ENCODE data around the gene CREB3L1. TPM values are rescaled to one million over a fixed set of nuclear protein-coding genes. Genes with fewer than 3 reads are reported as not detected.

The CREB3L1 gene
- total RNA-seq, 1 donor from 2014 or later: 0.09 TPM

GRCh38 chr11:46336563-46337180 is 59.2 kb downstream of the CREB3L1 start:
- Mint-ChIP-seq H3K9me3 (no peaks in the 10 kb centered on the region), H3K4me3 (no peak overlapping the region), H3K36me3 (ENCODE audit: low read depth) (no peaks in the 10 kb centered on the region), H3K27me3 (peaks cover 28% of the 10 kb centered on the region), H3K27ac (no peak overlapping the region), H3K4me1 (peaks cover 32% of the 10 kb centered on the region)
- intact Hi-C loops (cut with micrococcal nuclease): no loop called here
- peak; percentile 68 for DNase-seq

- Mint-ChIP-seq H3K9me3 (no peaks in the 10 kb centered on the region), H3K36me3 (ENCODE audit: low read depth) (no peaks in the 10 kb centered on the region), H3K4me1 (peaks cover 38% of the 10 kb centered on the region), H3K27me3 (peaks cover 22% of the 10 kb centered on the region), H3K4me3 (no peak overlapping the region), H3K27ac (no peak overlapping the region)
- no peak for DNase-seq
- intact Hi-C loops (cut with micrococcal nuclease): no loop called here
These were observed 60.3 kb downstream of the CREB3L1 start for GRCh38 chr11:46337626-46338345.

GRCh38 chr11:46338636-46338987 is 61.1 kb downstream of the CREB3L1 start:
- intact Hi-C loops (cut with micrococcal nuclease): no loop called here
- H3K27ac Mint-ChIP-seq: no peak overlapping the region
- H3K4me1 Mint-ChIP-seq: peaks cover 40% of the 10 kb centered on the region
- peaks cover 19% of the 10 kb centered on the region for H3K27me3 Mint-ChIP-seq
- DNase-seq: no peak
- no peaks in the 10 kb centered on the region for H3K9me3 Mint-ChIP-seq
- H3K4me3 Mint-ChIP-seq: no peak overlapping the region
- H3K36me3 Mint-ChIP-seq (ENCODE audit: low read depth): no peaks in the 10 kb centered on the region

- Mint-ChIP-seq H3K36me3 (ENCODE audit: low read depth) (no peaks in the 10 kb centered on the region), H3K4me3 (no peak overlapping the region)
- intact Hi-C loops (cut with micrococcal nuclease): no loop called here
These were observed 61.7 kb downstream of the CREB3L1 start for GRCh38 chr11:46338988-46339666.

GRCh38 chr11:46339816-46340215 is 62.4 kb downstream of the CREB3L1 start:
- DNase-seq: no peak
- Mint-ChIP-seq H3K4me1 (peaks cover 50% of the 10 kb centered on the region), H3K27me3 (peaks cover 9% of the 10 kb centered on the region), H3K36me3 (ENCODE audit: low read depth) (no peaks in the 10 kb centered on the region), H3K9me3 (no peaks in the 10 kb centered on the region), H3K4me3 (no peak overlapping the region), H3K27ac (no peak overlapping the region)
- intact Hi-C loops (cut with micrococcal nuclease): loop anchor here (10.0 kb wide), 1 partner anchor 495 kb away; the partner anchor contains the start of gene CRY2

More at GRCh38 chr11:46338988-46339666, 61.7 kb downstream of the CREB3L1 start:
- Mint-ChIP-seq H3K4me1 (peaks cover 45% of the 10 kb centered on the region), H3K27me3 (peaks cover 15% of the 10 kb centered on the region), H3K9me3 (no peaks in the 10 kb centered on the region), H3K27ac (no peak overlapping the region)
- no peak for DNase-seq

- no peak for DNase-seq
- H3K4me3 Mint-ChIP-seq: no peak overlapping the region
- H3K9me3 Mint-ChIP-seq: no peaks in the 10 kb centered on the region
- peaks cover 2% of the 10 kb centered on the region for H3K27me3 Mint-ChIP-seq
- H3K4me1 Mint-ChIP-seq: peaks cover 60% of the 10 kb centered on the region
- no peaks in the 10 kb centered on the region for H3K36me3 Mint-ChIP-seq (ENCODE audit: low read depth)
- H3K27ac Mint-ChIP-seq: no peak overlapping the region
- intact Hi-C loops (cut with micrococcal nuclease): loop anchor here (10.0 kb wide), 1 partner anchor 497 kb away; the partner anchor contains the start of gene CRY2
These were observed 64.0 kb downstream of the CREB3L1 start for GRCh38 chr11:46341454-46341853.

GRCh38 chr11:46342239-46342638 is 64.8 kb downstream of the CREB3L1 start:
- intact Hi-C loops (cut with micrococcal nuclease): loop anchor here (1.0 to 10.0 kb wide), 2 partner anchors 8 to 497 kb away; partner anchors contain the start of gene CRY2
- Mint-ChIP-seq H3K9me3 (no peaks in the 10 kb centered on the region), H3K4me3 (no peak overlapping the region), H3K36me3 (ENCODE audit: low read depth) (no peaks in the 10 kb centered on the region), H3K27ac (no peak overlapping the region), H3K27me3 (peaks cover 2% of the 10 kb centered on the region), H3K4me1 (peaks cover 63% of the 10 kb centered on the region)
- DNase-seq: peak; percentile 81

GRCh38 chr11:46343520-46343919 is 66.1 kb downstream of the CREB3L1 start:
- Mint-ChIP-seq H3K36me3 (ENCODE audit: low read depth) (no peaks in the 10 kb centered on the region), H3K4me3 (no peak overlapping the region), H3K27me3 (no peaks in the 10 kb centered on the region), H3K4me1 (peaks cover 61% of the 10 kb centered on the region), H3K9me3 (no peaks in the 10 kb centered on the region), H3K27ac (no peak overlapping the region)
- no peak for DNase-seq
- intact Hi-C loops (cut with micrococcal nuclease): loop anchor here (10.0 kb wide), 1 partner anchor 499 kb away; the partner anchor contains the start of gene CRY2

- intact Hi-C loops (cut with micrococcal nuclease): loop anchor here (10.0 kb wide), 1 partner anchor 500 kb away; the partner anchor contains the start of gene CRY2
- peak; percentile 73 for DNase-seq
These were observed 67.7 kb downstream of the CREB3L1 start for GRCh38 chr11:46345131-46345597.

GRCh38 chr11:46345881-46346484 is 68.5 kb downstream of the CREB3L1 start:
- DNase-seq: peak; percentile 81
- intact Hi-C loops (cut with micrococcal nuclease): loop anchor here (10.0 kb wide), 1 partner anchor 501 kb away; the partner anchor contains the start of gene CRY2

More at GRCh38 chr11:46345131-46345597, 67.7 kb downstream of the CREB3L1 start:
- H3K4me1 Mint-ChIP-seq: peaks cover 69% of the 10 kb centered on the region
- no peaks in the 10 kb centered on the region for H3K9me3 Mint-ChIP-seq
- peak overlapping the region; percentile 57 for H3K27ac Mint-ChIP-seq
- H3K36me3 Mint-ChIP-seq (ENCODE audit: low read depth): peaks cover 2% of the 10 kb centered on the region
- no peaks in the 10 kb centered on the region for H3K27me3 Mint-ChIP-seq
- H3K4me3 Mint-ChIP-seq: peak overlapping the region; percentile 84

GRCh38 chr11:46346886-46347636 is 69.6 kb downstream of the CREB3L1 start, which contains the start of gene DGKZ:
TSS of gene DGKZ (plus strand) at chr11:46347463. CDS start at chr11:46347660, 197 bp downstream.
- Mint-ChIP-seq H3K27ac (peak within 1 kb of the TSS; percentile 91), H3K27me3 (no peaks in the 10 kb centered on the region), H3K36me3 (ENCODE audit: low read depth) (peaks cover 4% of the 10 kb centered on the region), H3K4me1 (peaks cover 73% of the 10 kb centered on the region), H3K4me3 (peak within 1 kb of the TSS; percentile 88), H3K9me3 (no peaks in the 10 kb centered on the region)
- intact Hi-C loops (cut with micrococcal nuclease): loop anchor here (1.0 to 10.0 kb wide), 3 partner anchors 14 to 502 kb away; partner anchors contain the start of genes CRY2 and PHF21A
- DNase-seq: peak; percentile 98

More at GRCh38 chr11:46345881-46346484, 68.5 kb downstream of the CREB3L1 start:
- H3K27me3 Mint-ChIP-seq: no peaks in the 10 kb centered on the region
- peaks cover 2% of the 10 kb centered on the region for H3K36me3 Mint-ChIP-seq (ENCODE audit: low read depth)
- H3K9me3 Mint-ChIP-seq: no peaks in the 10 kb centered on the region
- peak overlapping the region; percentile 84 for H3K4me3 Mint-ChIP-seq
- peaks cover 73% of the 10 kb centered on the region for H3K4me1 Mint-ChIP-seq
- H3K27ac Mint-ChIP-seq: peak overlapping the region; percentile 85

GRCh38 chr11:46347637-46348311 is 70.3 kb downstream of the CREB3L1 start:
- peak overlapping the region; percentile 88 for H3K4me3 Mint-ChIP-seq
- peak; percentile 71 for DNase-seq
- intact Hi-C loops (cut with micrococcal nuclease): loop anchor here (1.0 to 10.0 kb wide), 4 partner anchors 14 to 503 kb away; partner anchors contain the start of genes CRY2 and PHF21A
- H3K27me3 Mint-ChIP-seq: no peaks in the 10 kb centered on the region
- peaks cover 69% of the 10 kb centered on the region for H3K4me1 Mint-ChIP-seq
- H3K27ac Mint-ChIP-seq: peak overlapping the region; percentile 91
- no peaks in the 10 kb centered on the region for H3K9me3 Mint-ChIP-seq
- H3K36me3 Mint-ChIP-seq (ENCODE audit: low read depth): peaks cover 4% of the 10 kb centered on the region

All from activated CD4-positive, alpha-beta T cell treated with anti-CD3 and anti-CD28 coated beads, Interleukin-2, amount 10 ng/mL, durations not matched to agents 24 days and 14 days (primary cell).